HG03103 (cell line): ENCODE measurements around the gene PHC1.
"Not testable (repeated sequence)": the region's sequence is repeated elsewhere in the genome, so short reads cannot be mapped to it uniquely, and the experiment has no call there.

Source experiments
- ATAC-seq: cut with Tn5 transposase; IDR thresholded peaks from one replicate; pipeline ENCODE4 v1.9.1; 2021; ENCODE audit warnings: low read depth; ENCODE audit not compliant: unreplicated experiment

Gene PHC1

DNA sequence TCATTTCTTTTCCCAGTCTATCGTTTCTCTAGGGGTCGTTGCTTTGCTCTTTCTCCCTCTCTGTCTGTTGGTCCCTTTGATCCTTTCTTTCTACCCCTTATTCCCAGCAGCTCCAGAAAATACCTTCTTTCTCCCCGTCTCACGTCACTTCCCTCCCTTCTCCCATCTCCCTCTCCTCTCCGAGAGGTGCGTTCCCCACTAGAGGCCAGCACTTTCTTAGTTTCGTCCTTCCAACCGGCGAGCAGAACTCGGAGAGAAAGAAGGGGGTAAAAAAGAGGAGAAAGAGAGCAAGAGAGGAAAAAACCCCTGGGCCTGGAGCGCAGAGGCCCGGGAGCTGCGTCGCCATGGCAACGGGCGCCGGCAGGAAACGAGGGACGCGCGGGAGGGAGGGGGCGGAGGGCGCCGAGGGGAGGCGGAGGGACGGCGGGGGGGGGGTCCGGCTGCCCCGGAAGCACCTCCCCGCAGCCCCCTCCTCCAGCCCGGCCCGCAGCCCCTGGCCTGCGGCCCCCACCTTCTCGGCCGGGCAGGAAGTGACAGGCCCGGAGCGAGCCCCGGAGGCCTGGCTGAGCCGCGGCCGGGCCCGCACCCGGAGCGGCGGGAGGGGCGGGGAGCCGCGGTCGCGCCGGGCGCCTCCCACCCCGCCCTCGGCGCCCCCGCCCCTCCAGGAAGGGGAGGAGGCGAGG, at the start of gene PHC1:
Gene PHC1 (plus strand): TSS at position 477 of the 683 bp plus-strand sequence. CDS start 3,169 bp downstream, outside the sequence.
- ATAC-seq: peak; percentile 70

DNA sequence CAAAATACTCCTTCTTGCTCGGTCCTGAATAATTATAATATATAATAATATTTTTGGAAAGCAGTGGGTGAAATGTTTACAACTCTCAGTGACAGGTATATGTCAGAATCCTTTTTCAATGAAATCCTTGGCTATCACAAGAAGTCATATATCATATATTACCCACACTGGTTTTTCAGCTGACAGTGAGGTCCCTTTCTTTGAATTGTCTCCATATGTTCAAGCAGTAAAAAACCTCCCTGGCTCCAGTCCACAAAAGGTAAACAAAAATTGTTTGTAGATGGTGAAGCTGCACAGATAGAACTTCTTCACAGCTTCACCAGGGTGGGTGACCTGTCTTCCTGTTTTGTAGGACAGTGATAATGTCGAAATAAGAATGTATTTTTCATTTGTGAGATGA, 47.9 kb upstream of the PHC1 start:
- no peak for ATAC-seq

DNA sequence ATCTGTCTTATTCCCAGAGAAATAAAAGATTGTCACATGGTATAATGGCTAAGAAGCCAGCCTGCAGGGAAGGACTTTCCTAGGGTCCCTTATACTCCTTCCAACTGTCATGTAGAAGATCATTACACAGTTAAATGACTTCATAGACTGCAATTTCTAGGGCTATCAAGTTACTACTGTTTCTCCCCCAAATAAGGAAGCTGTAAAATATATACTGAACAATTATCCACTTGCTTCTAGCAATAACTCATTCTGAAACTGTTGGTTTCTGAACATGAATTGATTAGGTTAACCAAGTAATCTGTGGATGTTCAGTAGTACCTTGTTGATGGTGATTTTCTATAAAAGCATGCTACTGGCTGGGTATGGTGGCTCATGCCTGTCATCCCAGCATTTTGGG, 47.3 kb upstream of the PHC1 start:
- no peak for ATAC-seq

DNA sequence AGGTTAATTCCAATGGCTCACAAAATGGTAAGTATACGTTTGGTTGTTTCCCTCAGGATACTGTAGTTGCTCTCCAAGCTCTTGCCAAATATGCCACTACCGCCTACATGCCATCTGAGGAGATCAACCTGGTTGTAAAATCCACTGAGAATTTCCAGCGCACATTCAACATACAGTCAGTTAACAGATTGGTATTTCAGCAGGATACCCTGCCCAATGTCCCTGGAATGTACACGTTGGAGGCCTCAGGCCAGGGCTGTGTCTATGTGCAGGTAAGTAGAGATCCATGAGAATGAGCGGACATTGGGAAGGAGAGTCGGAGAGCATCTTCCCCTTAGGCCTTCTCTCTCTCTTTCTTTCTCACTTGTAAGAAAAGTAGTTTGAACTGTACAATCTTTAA, 46.5 kb upstream of the PHC1 start:
- no peak for ATAC-seq

DNA sequence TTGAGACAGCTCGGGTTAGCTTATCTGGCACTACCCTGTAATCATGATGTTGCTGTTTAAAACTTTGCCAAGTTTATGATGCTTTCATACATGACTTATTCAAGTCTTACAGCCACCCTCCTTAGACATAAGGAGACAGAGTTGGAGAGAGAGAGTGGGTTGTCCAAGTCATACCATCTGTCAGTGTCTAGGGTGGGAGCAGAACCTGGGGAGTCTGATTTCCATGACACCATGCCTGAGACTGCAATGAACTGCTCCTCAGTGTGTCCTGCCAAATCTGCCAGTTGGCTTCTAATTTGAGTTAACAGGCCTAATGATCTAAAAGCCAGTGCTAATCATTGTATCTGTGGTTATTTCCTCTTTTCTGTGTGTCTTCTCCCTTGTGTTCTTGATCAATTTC, 43.7 kb upstream of the PHC1 start:
- no peak for ATAC-seq

DNA sequence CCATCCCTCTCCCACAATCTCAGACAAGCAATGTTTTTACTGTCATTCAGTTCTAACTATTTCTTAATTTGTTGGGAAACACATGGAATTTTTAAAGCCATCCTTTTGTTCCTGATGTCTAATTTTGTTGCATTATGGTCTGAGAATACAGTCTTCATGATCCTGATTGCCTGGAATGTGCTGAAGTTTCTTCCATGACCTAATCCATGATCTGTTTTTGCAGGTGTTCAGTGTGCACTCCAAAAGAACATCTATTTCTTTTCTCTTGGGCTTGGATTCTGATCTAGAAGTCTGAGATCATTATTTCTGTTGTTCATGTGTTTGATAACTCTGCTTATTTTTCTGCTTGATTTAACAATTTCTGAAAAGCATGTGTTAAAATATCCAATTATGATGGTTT, 43.2 kb upstream of the PHC1 start:
- no peak for ATAC-seq

DNA sequence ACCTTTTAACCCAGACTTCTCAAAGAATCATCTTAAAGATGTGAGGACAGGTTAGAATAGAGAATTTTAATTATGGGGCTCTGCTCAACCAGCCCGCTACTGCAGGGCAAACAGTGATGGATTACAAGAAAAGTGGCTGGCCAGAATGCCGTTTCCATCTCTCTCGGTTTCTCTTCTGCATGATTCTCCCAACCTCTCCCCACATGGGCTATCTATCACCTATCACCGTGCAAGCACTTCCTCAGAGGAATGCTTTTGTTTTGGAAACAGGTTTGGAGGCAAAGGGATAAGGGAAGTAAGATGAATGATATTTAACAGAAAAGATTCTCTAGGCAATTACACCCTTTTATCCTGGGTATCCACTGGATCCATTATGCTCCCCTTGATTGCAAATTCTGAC, 37.4 kb upstream of the PHC1 start:
- ATAC-seq: no peak

DNA sequence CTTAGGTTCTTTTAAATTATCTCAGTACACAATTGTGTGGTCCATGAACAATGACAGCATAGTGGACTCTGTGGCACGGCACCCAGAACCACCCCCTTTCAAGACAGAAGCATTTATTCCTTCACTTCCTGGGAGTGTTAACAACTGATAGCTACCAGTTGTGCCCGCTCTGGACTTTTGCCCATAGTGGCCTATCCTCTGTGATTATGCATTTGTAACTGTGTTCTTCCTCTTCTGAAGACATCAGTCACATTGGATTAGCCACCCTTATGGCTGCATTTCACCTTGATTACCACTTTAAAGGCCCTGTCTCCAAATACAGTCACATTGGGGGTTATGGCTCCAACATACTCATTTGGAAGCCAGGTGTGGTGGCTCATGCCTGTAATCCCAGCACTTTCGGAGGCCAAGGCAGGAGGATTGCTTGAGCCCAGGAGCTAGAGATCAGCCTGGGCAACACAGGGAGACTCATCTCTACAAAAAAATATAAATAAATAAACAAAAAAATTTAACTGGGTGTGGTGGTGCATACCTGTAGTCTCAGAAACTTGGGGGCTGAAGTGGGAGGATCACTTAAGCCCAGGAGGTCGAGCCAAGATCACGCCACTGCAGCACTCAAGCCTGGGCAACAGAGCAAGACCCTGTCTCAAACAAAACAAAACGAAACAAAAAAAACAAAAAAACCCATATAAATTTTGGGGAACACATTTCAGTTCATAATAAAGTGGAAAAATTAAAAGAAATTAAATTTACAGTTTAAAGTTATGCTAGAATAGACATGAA, 27.6 kb upstream of the PHC1 start:
- ATAC-seq: no peak

DNA sequence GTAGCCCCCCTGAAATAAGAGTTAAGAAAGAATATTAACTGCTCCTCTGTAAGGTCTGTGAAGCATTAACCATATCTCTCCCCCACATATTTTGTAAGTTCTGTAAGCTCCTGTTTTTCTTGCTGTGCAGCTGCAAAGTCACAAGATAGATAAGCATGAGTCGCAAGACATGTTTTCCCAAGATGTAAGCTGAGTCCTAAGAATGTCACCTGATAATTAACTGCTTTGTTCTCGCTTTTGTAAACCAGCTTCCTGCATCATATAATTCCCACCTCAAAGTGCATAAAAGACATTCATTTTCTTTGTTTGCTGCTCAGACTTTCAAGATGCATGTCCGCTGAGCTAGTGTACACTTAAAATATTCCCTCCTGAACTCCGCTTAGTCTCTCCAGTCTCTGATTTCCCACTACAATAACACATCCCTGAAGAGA, 27.0 kb upstream of the PHC1 start:
- no peak for ATAC-seq

DNA sequence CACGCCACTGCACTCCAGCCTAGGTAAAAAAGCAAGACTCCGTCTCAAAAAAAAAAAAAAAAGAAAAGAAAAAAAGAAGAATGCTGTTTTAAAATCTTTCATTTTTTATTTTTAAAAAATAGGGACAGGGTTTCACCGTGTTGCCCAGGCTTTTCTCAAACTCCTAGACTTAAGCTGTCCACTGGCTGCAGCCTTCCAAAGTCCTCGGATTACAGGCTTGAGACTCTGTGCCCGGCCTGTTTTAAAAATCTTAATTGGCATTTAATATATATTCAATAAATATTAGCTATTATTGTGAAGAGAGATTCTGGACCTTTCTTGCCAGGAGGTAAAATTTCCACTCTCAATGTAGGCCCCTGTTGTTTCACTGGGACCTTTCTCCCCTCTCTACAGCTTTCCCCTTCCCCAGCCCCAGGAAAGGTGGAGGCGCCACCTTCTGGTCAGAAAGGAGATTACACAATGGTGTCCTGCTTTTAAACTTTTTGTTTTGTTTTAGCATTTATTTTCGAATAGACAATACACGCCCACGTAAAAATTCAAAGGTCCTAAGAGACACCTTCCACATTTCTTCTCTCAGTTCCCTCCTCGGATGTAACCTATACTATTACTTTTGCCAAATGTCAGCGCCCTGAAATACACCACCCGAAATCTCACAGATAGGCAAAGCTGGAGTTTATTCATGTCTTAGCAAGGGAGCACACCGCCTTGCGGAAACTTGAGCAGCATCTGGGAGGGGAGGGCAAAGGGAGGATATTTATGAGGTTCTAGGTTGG, 23.8 kb upstream of the PHC1 start:
- no peak for ATAC-seq

DNA sequence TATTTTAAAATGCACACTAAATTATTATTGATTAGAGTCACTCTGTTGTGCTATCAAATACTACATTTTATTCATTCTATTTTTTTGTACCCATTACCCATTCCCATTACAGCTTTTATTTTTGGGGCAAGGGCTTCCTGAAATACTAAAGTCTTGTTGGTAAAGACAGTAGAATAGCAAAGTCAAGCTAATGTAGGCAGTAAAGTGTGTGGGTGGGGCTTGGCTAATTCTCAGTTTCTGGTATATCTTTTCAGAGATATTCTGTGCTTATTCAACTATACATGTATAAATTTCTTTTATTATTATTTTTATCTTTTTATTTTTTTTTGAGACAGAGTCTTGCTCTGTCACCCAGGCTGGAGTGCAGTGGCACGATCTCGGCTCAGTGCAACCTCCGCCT, 22.3 kb upstream of the PHC1 start:
- no peak for ATAC-seq

DNA sequence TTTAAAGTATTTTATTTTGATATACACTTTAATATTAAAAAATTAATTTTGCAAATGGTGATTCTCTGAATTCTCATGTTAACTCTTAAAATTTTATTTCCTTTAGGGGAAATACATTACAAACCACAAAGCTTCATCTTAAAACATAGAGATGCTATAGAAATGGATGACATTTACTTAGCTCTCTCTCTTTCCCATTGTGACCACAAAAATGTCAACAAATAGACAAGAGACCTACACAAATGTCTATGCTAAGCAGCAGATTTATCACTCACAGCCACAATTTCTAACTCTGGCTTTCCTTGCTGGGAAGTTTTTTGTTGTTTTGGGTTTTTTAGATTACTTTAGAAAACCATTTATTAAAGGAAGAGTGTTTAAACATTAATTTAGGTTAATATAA, 19.9 kb upstream of the PHC1 start:
- no peak for ATAC-seq

DNA sequence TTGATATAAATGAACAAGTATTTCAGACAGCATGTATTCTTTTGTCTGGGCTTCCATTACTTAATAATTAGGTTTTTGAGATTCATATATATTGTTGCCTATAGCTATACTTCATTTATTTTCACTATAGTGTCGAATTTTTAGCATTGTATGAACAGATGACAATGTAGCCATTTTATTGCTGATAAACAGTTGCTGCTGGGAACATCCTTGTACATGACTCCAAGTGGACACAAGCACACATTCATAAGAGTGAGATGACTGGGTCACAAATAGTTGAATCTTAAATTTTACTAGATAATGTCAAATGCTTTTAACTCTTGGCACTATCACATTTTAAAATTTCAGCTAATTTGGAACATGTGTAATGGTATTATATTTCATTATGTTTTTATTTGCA, 19.3 kb upstream of the PHC1 start:
- ATAC-seq: no peak

DNA sequence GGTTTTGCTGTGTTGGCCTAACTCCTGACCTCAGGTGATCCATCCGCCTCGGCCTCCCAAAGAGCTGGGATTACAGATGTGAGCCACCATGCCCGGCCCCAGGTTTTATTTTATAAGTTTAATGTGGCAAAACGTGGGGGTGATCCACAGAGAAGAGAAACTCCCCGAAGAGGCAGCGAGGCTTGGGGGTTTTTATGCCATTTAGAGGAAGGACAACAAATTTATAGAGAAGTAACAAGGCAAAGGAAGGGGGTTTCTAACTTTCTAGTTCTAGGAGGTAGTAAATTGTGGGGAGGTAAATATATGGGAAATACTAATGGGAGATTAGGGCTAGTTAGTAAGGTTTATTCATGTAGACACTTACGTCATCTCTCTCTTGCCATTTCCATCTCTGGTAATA, 17.2 kb upstream of the PHC1 start:
- ATAC-seq: no peak

DNA sequence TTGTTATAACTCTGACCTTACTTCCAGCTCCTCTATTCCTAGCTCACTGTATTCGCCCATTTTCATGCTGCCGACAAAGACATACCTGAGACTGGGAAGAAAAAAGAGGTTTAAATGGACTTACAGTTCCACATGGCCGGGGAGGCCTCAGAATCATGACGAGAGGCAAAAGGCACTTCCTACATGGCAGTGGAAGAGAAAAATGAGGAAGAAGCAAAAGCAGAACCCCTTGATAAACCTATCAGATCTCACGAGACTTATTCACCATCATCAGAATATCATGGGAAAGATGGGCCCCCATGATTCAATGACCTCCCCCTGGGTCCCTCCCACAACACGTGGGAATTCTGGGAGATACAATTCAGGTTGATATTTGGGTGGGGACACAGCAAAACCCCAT, 14.5 kb upstream of the PHC1 start:
- ATAC-seq: no peak

DNA sequence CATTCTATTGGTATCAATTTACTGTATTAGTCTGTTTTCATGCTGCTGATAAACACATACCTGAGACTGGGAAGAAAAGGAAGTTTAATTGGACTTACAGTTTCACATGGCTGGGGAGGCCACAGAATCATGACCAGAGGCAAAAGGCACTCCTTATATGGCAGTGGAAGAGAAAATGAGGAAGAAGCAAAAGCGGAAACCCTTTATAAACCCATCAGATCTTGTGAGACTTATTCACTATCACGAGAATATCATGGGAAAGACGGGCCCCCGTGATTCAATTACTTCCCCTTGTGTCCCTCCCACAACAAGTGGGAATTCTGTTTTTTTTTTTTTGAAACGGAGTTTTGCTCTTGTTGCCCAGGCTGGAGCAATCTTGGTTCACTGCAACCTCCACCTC, 11.6 kb upstream of the PHC1 start:
- not testable (repeated sequence) for ATAC-seq

DNA sequence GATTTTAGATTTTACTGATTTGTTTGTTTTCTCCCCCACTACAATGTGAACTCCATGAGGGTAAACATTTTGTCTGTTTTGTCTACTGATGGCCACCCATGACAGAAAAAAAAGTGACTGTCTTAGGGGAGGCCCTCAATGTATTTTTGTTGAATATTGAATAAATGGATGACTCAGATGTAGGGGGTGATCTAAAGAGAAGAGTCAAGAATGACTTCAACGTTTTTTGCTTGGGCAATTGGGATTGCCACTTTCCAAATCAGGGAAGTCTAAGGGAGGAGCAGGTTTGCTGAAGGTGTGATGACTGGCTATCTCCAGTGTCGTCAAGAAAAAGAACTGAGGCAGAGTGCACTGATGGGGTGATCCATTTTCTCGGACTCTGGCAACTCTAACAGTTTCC, 10.7 kb upstream of the PHC1 start:
- ATAC-seq: no peak

DNA sequence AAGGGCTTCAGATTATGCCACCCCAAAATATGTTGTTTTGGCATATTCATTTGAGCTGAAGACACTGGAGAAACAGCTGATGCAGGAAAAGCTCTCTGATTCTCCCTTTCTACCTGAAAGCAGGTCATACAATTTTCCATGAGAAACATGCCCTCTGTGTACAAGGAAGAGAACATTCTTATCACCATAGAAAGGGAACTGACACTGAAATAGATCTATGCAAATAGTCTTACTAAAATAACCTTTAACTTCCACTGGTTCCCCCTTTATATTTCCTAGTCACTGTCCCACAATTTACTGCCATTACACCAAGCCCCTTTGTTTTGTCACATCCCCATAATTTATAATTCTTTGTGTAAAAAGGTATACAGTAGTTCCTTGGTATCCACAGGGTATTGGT, 9.6 kb upstream of the PHC1 start:
- ATAC-seq: no peak

DNA sequence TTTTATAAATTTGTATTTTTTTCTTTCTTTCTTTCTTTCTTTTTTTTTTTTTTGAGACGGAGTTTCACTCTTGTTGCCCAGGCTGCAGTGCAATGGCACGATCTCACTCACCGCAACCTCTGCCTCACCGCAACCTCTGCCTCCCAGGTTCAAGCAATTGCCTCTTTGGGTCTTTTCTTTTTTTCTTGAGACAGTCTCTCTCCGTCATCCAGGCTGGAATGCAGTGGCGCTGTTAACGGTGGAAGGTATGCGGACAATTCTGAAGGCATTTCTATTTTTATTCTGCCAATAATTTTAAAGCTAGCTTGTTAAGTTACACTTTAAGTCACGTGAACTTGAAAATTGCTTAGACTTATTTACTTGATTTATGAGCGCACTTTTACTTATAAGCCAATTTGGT, 8.8 kb upstream of the PHC1 start:
- ATAC-seq: no peak

DNA sequence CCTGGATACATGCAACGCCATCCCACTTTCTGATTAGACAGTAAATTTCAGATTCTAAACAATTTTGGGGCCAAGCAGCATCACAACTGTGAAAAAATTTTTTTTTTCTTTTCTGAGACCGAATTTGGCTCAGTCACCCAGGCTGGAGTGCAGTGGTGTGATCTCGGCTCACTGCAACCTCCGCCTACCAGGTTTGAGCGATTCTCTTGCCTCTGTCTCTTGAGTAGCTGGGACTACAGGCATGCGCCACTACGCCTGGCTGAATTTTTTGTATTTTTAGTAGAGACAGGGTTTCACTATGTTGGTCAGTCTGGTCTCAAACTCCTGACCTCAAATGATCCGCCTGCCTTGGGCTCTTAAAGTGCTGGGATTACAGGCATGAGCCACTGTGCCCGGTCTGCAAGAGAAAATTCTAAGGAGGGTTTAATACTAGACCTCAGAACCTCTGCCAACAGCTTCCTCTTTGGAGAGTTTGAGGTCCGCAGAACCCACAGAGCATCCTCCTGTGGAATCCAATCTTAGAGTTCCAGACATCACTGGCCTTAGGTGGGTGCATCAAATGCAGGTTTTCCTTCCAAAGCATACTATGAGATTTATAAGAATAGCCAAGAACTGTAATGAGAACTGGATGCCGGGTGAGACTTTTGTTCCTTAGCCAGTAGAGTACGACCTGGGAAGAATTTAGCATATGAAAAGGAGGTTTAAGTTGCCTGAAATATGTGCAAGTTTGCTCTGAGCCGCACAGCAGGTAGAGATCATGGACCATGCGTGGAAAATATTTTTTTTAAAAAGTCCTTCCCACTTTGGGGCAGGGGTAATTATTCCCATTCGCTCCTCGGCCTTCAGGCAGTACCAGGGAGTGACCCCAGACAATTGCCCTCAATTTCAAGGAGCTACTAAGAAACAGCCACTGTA, 7.8 kb upstream of the PHC1 start:
- no peak for ATAC-seq

DNA sequence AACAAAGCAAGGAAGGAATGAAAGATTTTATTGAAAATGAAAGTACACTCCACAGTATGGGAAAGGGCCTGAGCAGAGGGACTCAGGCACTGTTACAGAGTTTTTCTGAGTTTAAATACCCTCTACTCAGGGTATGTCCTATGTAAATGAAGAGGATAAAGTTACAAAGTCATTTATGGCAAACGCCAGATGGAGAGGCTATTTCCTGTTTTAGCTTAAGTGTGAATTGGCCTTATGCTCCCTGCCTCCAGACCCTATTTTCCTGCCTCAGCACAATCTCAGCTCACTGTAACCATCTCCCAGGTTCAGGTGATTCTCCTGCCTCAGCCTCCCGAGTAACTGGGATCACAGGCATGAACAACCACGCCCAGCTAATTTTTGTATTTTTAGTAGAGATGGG, 6.8 kb upstream of the PHC1 start:
- ATAC-seq: no peak
